Natural killer cell treated with Interleukin-12 subunit alpha and Interleukin-12 subunit beta and Interleukin-15 and Interleukin-18, amount 100 ng/mL, for 72 hours (primary cell): ENCODE measurements around the gene SCD5. TPM values are rescaled to one million over a fixed set of nuclear protein-coding genes. Genes with fewer than 3 reads are reported as not detected.

Experiments
- ATAC-seq, 2 donors: fragments of 150-1000 bp; cut with Tn5 transposase in 1 of 2; sonication (Bioruptor Pico), chemical (Tn5 transposase) in 1 of 2; 2 replicates each; pipeline ENCODE4 v1.10.0; 2021
- DNase-seq: peaks from one replicate; pipeline ENCODE4 v3.0.0; 2022; ENCODE audit warnings: low spot score
- H3K27ac Mint-ChIP-seq, 2 donors: 1 replicate in 1 of 2; 2 replicates in 1 of 2; pipeline ENCODE4 v1.8.0; 2022; ENCODE audit warnings: mixed read lengths in 2 of 2, mild to moderate bottlenecking in 1 of 2, moderate library complexity in 1 of 2
- H3K27me3 Mint-ChIP-seq, 2 donors: 1 replicate in 1 of 2; 2 replicates in 1 of 2; pipeline ENCODE4 v1.8.0; 2022; ENCODE audit warnings: mixed read lengths in 2 of 2
- H3K36me3 Mint-ChIP-seq: one replicate; pipeline ENCODE4 v1.8.0; 2022; ENCODE audit warnings: mixed read lengths
- H3K4me1 Mint-ChIP-seq, 2 donors: 1 replicate in 1 of 2; 2 replicates in 1 of 2; pipeline ENCODE4 v1.8.0; 2022; ENCODE audit warnings: low read depth in 2 of 2, mixed read lengths in 2 of 2, mild to moderate bottlenecking in 1 of 2
- H3K4me3 Mint-ChIP-seq: one replicate; pipeline ENCODE4 v1.8.0; 2022; ENCODE audit warnings: mixed read lengths
- H3K9me3 Mint-ChIP-seq: 2 replicates; pipeline ENCODE4 v1.8.0; 2022; ENCODE audit warnings: mixed read lengths
- total RNA-seq, 2 donors: library from RNA; stranded (reverse); gene quantifications; one replicate each; pipeline ENCODE4 v1.2.3, GENCODE V29; 2022

SCD5 gene
- total RNA-seq, 2 donors from 2014 or later, result 5.6 to 8.4 TPM

GRCh38 chr4:82712561-82712960, 86.0 kb downstream of the SCD5 start:
- no peak overlapping the region for H3K27ac Mint-ChIP-seq

GRCh38 chr4:82711158-82711785, 87.3 kb downstream of the SCD5 start:
- DNase-seq (no peak), ATAC-seq (no peak)
- no peak overlapping the region for H3K4me3 Mint-ChIP-seq
- H3K36me3 Mint-ChIP-seq, result no peaks in the 10 kb centered on the region
- no peaks in the 10 kb centered on the region for H3K9me3 Mint-ChIP-seq
- H3K27ac Mint-ChIP-seq, result no peak overlapping the region
- no peaks in the 10 kb centered on the region for H3K27me3 Mint-ChIP-seq
- no peaks in the 10 kb centered on the region for H3K4me1 Mint-ChIP-seq

More at GRCh38 chr4:82712561-82712960, 86.0 kb downstream of the SCD5 start:
- no peak overlapping the region for H3K4me3 Mint-ChIP-seq
- ATAC-seq (no peak), DNase-seq (no peak)
- H3K36me3 Mint-ChIP-seq, result no peaks in the 10 kb centered on the region
- H3K27me3 Mint-ChIP-seq, result no peaks in the 10 kb centered on the region
- no peaks in the 10 kb centered on the region for H3K4me1 Mint-ChIP-seq
- no peaks in the 10 kb centered on the region for H3K9me3 Mint-ChIP-seq

- Mint-ChIP-seq H3K27me3 (no peaks in the 10 kb centered on the region), H3K27ac (no peak overlapping the region), H3K4me1 (no peaks in the 10 kb centered on the region), H3K4me3 (no peak overlapping the region), H3K9me3 (no peaks in the 10 kb centered on the region), H3K36me3 (no peaks in the 10 kb centered on the region)
- DNase-seq (no peak), ATAC-seq (no peak)
These were observed 88.2 kb downstream of the SCD5 start for GRCh38 chr4:82710197-82710929.

- Mint-ChIP-seq H3K36me3 (no peaks in the 10 kb centered on the region), H3K27ac (no peak overlapping the region), H3K4me3 (no peak overlapping the region), H3K27me3 (no peaks in the 10 kb centered on the region), H3K4me1 (no peaks in the 10 kb centered on the region), H3K9me3 (no peaks in the 10 kb centered on the region)
- no peak for DNase-seq
- no peak for ATAC-seq
These were observed 89.6 kb downstream of the SCD5 start for GRCh38 chr4:82708982-82709381.

GRCh38 chr4:82706349-82707000, 92.1 kb downstream of the SCD5 start:
- H3K27ac Mint-ChIP-seq, result no peak overlapping the region
- DNase-seq (no peak), ATAC-seq (no peak)
- H3K9me3 Mint-ChIP-seq, result no peaks in the 10 kb centered on the region
- H3K4me3 Mint-ChIP-seq, result no peak overlapping the region
- no peaks in the 10 kb centered on the region for H3K27me3 Mint-ChIP-seq
- H3K36me3 Mint-ChIP-seq, result no peaks in the 10 kb centered on the region
- no peaks in the 10 kb centered on the region for H3K4me1 Mint-ChIP-seq

GRCh38 chr4:82705928-82706300, 92.7 kb downstream of the SCD5 start:
- ATAC-seq (no peak), DNase-seq (no peak)
- H3K27me3 Mint-ChIP-seq, result no peaks in the 10 kb centered on the region
- H3K4me1 Mint-ChIP-seq, result no peaks in the 10 kb centered on the region
- no peak overlapping the region for H3K4me3 Mint-ChIP-seq
- H3K27ac Mint-ChIP-seq, result no peak overlapping the region
- no peaks in the 10 kb centered on the region for H3K36me3 Mint-ChIP-seq
- no peaks in the 10 kb centered on the region for H3K9me3 Mint-ChIP-seq

GRCh38 chr4:82705169-82705927, 93.2 kb downstream of the SCD5 start:
- peak in 1 of 2 donors; percentile 40 for ATAC-seq
- Mint-ChIP-seq H3K27ac (no peak overlapping the region), H3K36me3 (no peaks in the 10 kb centered on the region), H3K4me3 (no peak overlapping the region), H3K9me3 (no peaks in the 10 kb centered on the region), H3K27me3 (no peaks in the 10 kb centered on the region), H3K4me1 (no peaks in the 10 kb centered on the region)
- DNase-seq, result no peak

- Mint-ChIP-seq H3K27me3 (no peaks in the 10 kb centered on the region), H3K9me3 (no peaks in the 10 kb centered on the region), H3K36me3 (no peaks in the 10 kb centered on the region), H3K4me3 (no peak overlapping the region), H3K4me1 (no peaks in the 10 kb centered on the region), H3K27ac (no peak overlapping the region)
- DNase-seq (no peak), ATAC-seq (no peak)
These were observed 94.4 kb downstream of the SCD5 start for GRCh38 chr4:82704156-82704555.

- H3K27me3 Mint-ChIP-seq, result no peaks in the 10 kb centered on the region
- no peak overlapping the region for H3K4me3 Mint-ChIP-seq
- H3K36me3 Mint-ChIP-seq, result no peaks in the 10 kb centered on the region
- DNase-seq, result no peak
- H3K9me3 Mint-ChIP-seq, result no peaks in the 10 kb centered on the region
- no peak for ATAC-seq
- H3K27ac Mint-ChIP-seq, result no peak overlapping the region
- no peaks in the 10 kb centered on the region for H3K4me1 Mint-ChIP-seq
These were observed 100.2 kb downstream of the SCD5 start for GRCh38 chr4:82698412-82698811.

GRCh38 chr4:82697561-82697960, 101.0 kb downstream of the SCD5 start:
- no peak overlapping the region for H3K27ac Mint-ChIP-seq
- no peaks in the 10 kb centered on the region for H3K27me3 Mint-ChIP-seq
- ATAC-seq (no peak), DNase-seq (no peak)
- no peak overlapping the region for H3K4me3 Mint-ChIP-seq
- no peaks in the 10 kb centered on the region for H3K9me3 Mint-ChIP-seq
- no peaks in the 10 kb centered on the region for H3K4me1 Mint-ChIP-seq
- no peaks in the 10 kb centered on the region for H3K36me3 Mint-ChIP-seq

- no peak for ATAC-seq
- H3K4me1 Mint-ChIP-seq, result no peaks in the 10 kb centered on the region
- DNase-seq, result no peak
- H3K27me3 Mint-ChIP-seq, result no peaks in the 10 kb centered on the region
- no peak overlapping the region for H3K27ac Mint-ChIP-seq
- H3K4me3 Mint-ChIP-seq, result no peak overlapping the region
- no peaks in the 10 kb centered on the region for H3K36me3 Mint-ChIP-seq
- no peaks in the 10 kb centered on the region for H3K9me3 Mint-ChIP-seq
These were observed 102.3 kb downstream of the SCD5 start for GRCh38 chr4:82696117-82696860.

- H3K27me3 Mint-ChIP-seq, result no peaks in the 10 kb centered on the region
- no peak for ATAC-seq
- no peak for DNase-seq
- H3K27ac Mint-ChIP-seq, result no peak overlapping the region
- H3K4me1 Mint-ChIP-seq, result no peaks in the 10 kb centered on the region
- H3K9me3 Mint-ChIP-seq, result no peaks in the 10 kb centered on the region
- no peak overlapping the region for H3K4me3 Mint-ChIP-seq
- H3K36me3 Mint-ChIP-seq, result no peaks in the 10 kb centered on the region
These were observed 103.7 kb downstream of the SCD5 start for GRCh38 chr4:82694892-82695291.

GRCh38 chr4:82694046-82694445, 104.5 kb downstream of the SCD5 start:
- no peaks in the 10 kb centered on the region for H3K27me3 Mint-ChIP-seq
- no peak overlapping the region for H3K4me3 Mint-ChIP-seq
- H3K27ac Mint-ChIP-seq, result no peak overlapping the region
- no peaks in the 10 kb centered on the region for H3K36me3 Mint-ChIP-seq
- no peak for DNase-seq
- no peaks in the 10 kb centered on the region for H3K4me1 Mint-ChIP-seq
- H3K9me3 Mint-ChIP-seq, result no peaks in the 10 kb centered on the region
- peak in 1 of 2 donors; percentile 48 for ATAC-seq
